H9 (cell line): Measurements from ENCODE around the gene PRKAG2. TPM values are rescaled to one million over a fixed set of nuclear protein-coding genes. Genes with fewer than 3 reads are reported as not detected.

Experiments
- DNase-seq: peaks from one replicate; pipeline ENCODE4 v3.0.0-alpha.2; 2017
- H2AFZ ChIP-seq: one replicate; pipeline ENCODE4 v1.6.1; 2013; ENCODE audit warnings: mild to moderate bottlenecking, low read length, control low read depth, moderate library complexity
- H2AK5ac ChIP-seq: 2 replicates; pipeline ENCODE4 v1.6.1; 2013; ENCODE audit warnings: low read length, control low read depth, mixed read lengths; ENCODE audit not compliant: insufficient read length
- H2BK120ac ChIP-seq: one replicate; pipeline ENCODE4 v1.6.1; 2013; ENCODE audit warnings: low read depth, mild to moderate bottlenecking, low read length, control low read depth, inconsistent platforms; ENCODE audit not compliant: poor library complexity, severe bottlenecking
- H2BK12ac ChIP-seq: 2 replicates; pipeline ENCODE4 v1.6.1; 2013; ENCODE audit warnings: low read length, control low read depth, mixed read lengths, low read depth; ENCODE audit not compliant: insufficient read length
- H2BK15ac ChIP-seq: 2 replicates; pipeline ENCODE4 v1.6.1; 2013; ENCODE audit warnings: low read depth, low read length, control low read depth
- H2BK20ac ChIP-seq: one replicate; pipeline ENCODE4 v1.6.1; 2013; ENCODE audit warnings: low read depth, mild to moderate bottlenecking, low read length, control low read depth, inconsistent platforms; ENCODE audit not compliant: poor library complexity, severe bottlenecking
- H2BK5ac ChIP-seq: 2 replicates; pipeline ENCODE4 v1.6.1; 2013; ENCODE audit warnings: low read length, control low read depth, mixed read lengths; ENCODE audit not compliant: insufficient read length
- H3K14ac ChIP-seq: 2 replicates; pipeline ENCODE4 v1.6.1; 2013; ENCODE audit warnings: low read length, control low read depth; ENCODE audit not compliant: insufficient read depth
- H3K18ac ChIP-seq: 2 replicates; pipeline ENCODE4 v1.6.1; 2013; ENCODE audit warnings: low read depth, mild to moderate bottlenecking, mixed read lengths, low read length, control low read depth; ENCODE audit not compliant: insufficient read length
- H3K23ac ChIP-seq: 2 replicates; pipeline ENCODE4 v1.6.1; 2013; ENCODE audit warnings: low read length, control low read depth, mixed read lengths, low read depth; ENCODE audit not compliant: insufficient read length
- H3K23me2 ChIP-seq: 2 replicates; pipeline ENCODE4 v1.6.1; 2013; ENCODE audit warnings: low read depth, mild to moderate bottlenecking, mixed read lengths, low read length, control low read depth; ENCODE audit not compliant: insufficient read length, poor library complexity, severe bottlenecking
- H3K27ac ChIP-seq: 2 replicates; pipeline ENCODE4 v1.5.1; 2013; ENCODE audit warnings: low read length, control low read depth, mixed read lengths, low read depth; ENCODE audit not compliant: insufficient read length
- H3K27me3 ChIP-seq: 2 replicates; pipeline ENCODE4 v1.6.1; 2013; ENCODE audit warnings: low read length, control low read depth, inconsistent platforms; ENCODE audit not compliant: insufficient read depth
- H3K4ac ChIP-seq: 2 replicates; pipeline ENCODE4 v1.6.1; 2013; ENCODE audit warnings: low read depth, mild to moderate bottlenecking, control low read depth, inconsistent platforms, low read length, moderate library complexity
- H3K4me1 ChIP-seq: 2 replicates; pipeline ENCODE4 v1.6.1; 2013; ENCODE audit warnings: low read length, control low read depth, inconsistent platforms; ENCODE audit not compliant: insufficient read depth
- H3K4me2 ChIP-seq: 2 replicates; pipeline ENCODE4 v1.6.1; 2013; ENCODE audit warnings: low read length, control low read depth, mixed read lengths; ENCODE audit not compliant: insufficient read length, insufficient read depth
- H3K56ac ChIP-seq: 2 replicates; pipeline ENCODE4 v1.6.1; 2013; ENCODE audit warnings: low read depth, mild to moderate bottlenecking, mixed read lengths, low read length, control low read depth; ENCODE audit not compliant: insufficient read length
- H3K79me1 ChIP-seq: 2 replicates; pipeline ENCODE4 v1.6.1; 2013; ENCODE audit warnings: low read depth, mild to moderate bottlenecking, moderate library complexity, low read length, control low read depth, inconsistent platforms; ENCODE audit not compliant: insufficient read depth, poor library complexity, severe bottlenecking
- H3K79me2 ChIP-seq: 2 replicates; pipeline ENCODE4 v1.6.1; 2013; ENCODE audit warnings: low read length, control low read depth, inconsistent platforms; ENCODE audit not compliant: insufficient read depth
- H3K9ac ChIP-seq: 2 replicates; pipeline ENCODE4 v1.6.1; 2013; ENCODE audit warnings: low read length, control low read depth, mixed read lengths; ENCODE audit not compliant: insufficient read length; ENCODE audit errors: extremely low read depth
- H3K9me3 ChIP-seq: one replicate; pipeline ENCODE4 v1.6.1; 2013; ENCODE audit warnings: low read depth, low read length, inconsistent platforms; ENCODE audit not compliant: control insufficient read depth
- H3T11ph ChIP-seq: one replicate; pipeline ENCODE4 v1.6.1; 2013; ENCODE audit warnings: mild to moderate bottlenecking, low read length, control low read depth, inconsistent platforms
- H4K20me1 ChIP-seq: one replicate; pipeline ENCODE4 v1.6.1; 2013; ENCODE audit not compliant: control insufficient read depth, insufficient read length, insufficient read depth
- H4K5ac ChIP-seq: 2 replicates; pipeline ENCODE4 v1.6.1; 2013; ENCODE audit warnings: low read depth, mild to moderate bottlenecking, mixed read lengths, low read length, control low read depth; ENCODE audit not compliant: insufficient read length
- H4K8ac ChIP-seq: replicated peaks from 2 replicates; pipeline ENCODE4 v1.6.1; 2013; ENCODE audit warnings: low read length, control low read depth, mixed read lengths, low read depth; ENCODE audit not compliant: insufficient read length
- H4K91ac ChIP-seq: 2 replicates; pipeline ENCODE4 v1.6.1; 2013; ENCODE audit warnings: low read depth, mild to moderate bottlenecking, moderate library complexity, mixed read lengths, low read length, control low read depth; ENCODE audit not compliant: insufficient read length
- H3K27ac Mint-ChIP-seq, 3 experiments: 2 replicates in 2 of 3; 3 replicates in 1 of 3; pipeline ENCODE4 v1.8.0; 2020 to 2021; ENCODE audit warnings: mixed read lengths in 3 of 3, mild to moderate bottlenecking in 1 of 3, moderate library complexity in 1 of 3
- H3K27me3 Mint-ChIP-seq: 2 replicates; pipeline ENCODE4 v1.8.0; 2021; ENCODE audit warnings: low read depth, mild to moderate bottlenecking, moderate library complexity, mixed read lengths
- H3K36me3 Mint-ChIP-seq, 3 experiments: 2 replicates in 2 of 3; 3 replicates in 1 of 3; pipeline ENCODE4 v1.8.0; 2020 to 2021; ENCODE audit warnings: low read depth in 3 of 3, mixed read lengths in 3 of 3; ENCODE audit not compliant: insufficient read depth in 1 of 3
- H3K4me1 Mint-ChIP-seq, 2 experiments: 2 replicates each; pipeline ENCODE4 v1.8.0; 2020; ENCODE audit warnings: mixed read lengths in 2 of 2
- H3K4me3 Mint-ChIP-seq, 2 experiments: 2 replicates in 1 of 2; 3 replicates in 1 of 2; pipeline ENCODE4 v1.8.0; 2020 to 2021; ENCODE audit warnings: mild to moderate bottlenecking in 2 of 2, mixed read lengths in 2 of 2, moderate library complexity in 1 of 2
- H3K9me3 Mint-ChIP-seq, 2 experiments: 2 replicates in 1 of 2; 3 replicates in 1 of 2; pipeline ENCODE4 v1.8.0; 2020; ENCODE audit warnings: mild to moderate bottlenecking in 2 of 2, mixed read lengths in 2 of 2, moderate library complexity in 1 of 2
- WGBS: extraction: QIAGEN DNeasy Blood & Tissue Kit; methylation state at CpG from one replicate; pipeline ENCODE4 v1.1.7; 2013; ENCODE audit warnings: missing lambda C conversion rate, low lambda C conversion rate, mixed read lengths; ENCODE audit not compliant: insufficient read length; ENCODE audit errors: extremely low coverage; 5-methylcytosine and 5-hydroxymethylcytosine counted together
- total RNA-seq: library from RNA; stranded (reverse); gene quantifications from 2 replicates; pipeline ENCODE4 v1.2.1, GENCODE V29; 2021
- TF ChIP-seq, protein P1 (sequence below): fragments of 200-600 bp; sonication (generic); conservative IDR thresholded peaks from 3 replicates; pipeline ENCODE4 v1.8.0; 2021; ENCODE audit warnings: antibody characterized with exemption, mild to moderate bottlenecking

The PRKAG2 gene
- total RNA-seq, 1 experiment from 2014 or later: 11.8 TPM

DNA sequence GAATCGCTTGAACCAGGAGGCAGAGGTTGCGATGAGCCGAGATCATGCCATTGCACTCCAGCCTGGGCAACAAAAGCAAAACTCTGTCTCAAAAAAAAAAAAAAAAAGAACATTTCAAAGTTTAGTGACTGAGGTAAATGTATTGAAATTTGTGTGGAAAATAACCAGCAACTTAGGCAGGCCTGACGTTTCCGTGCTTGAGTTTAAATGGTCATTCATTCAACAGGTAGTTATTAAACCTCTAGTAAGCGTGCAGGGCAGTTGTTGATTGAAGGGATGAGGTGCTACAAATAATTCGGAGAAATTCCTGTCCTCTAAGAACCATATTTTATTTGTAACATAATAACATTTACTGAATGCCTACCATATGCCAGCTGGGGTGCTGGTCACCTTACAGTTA lies 135.3 kb downstream of the PRKAG2 start:
- Histone ChIP-seq H2BK20ac (no peak overlapping the region), H4K5ac (no peak overlapping the region), H3T11ph (no peak overlapping the region), H3K9ac (no peak overlapping the region), H3K4ac (no peak overlapping the region), H3K9me3 (no peaks in the 10 kb centered on the region), H3K27me3 (no peaks in the 10 kb centered on the region), H3K4me2 (no peak overlapping the region), H4K91ac (no peak overlapping the region), H4K20me1 (no peaks in the 10 kb centered on the region), H3K23me2 (no peaks in the 10 kb centered on the region), H3K56ac (no peak overlapping the region), H3K79me2 (no peaks in the 10 kb centered on the region), H3K18ac (no peak overlapping the region), H2AFZ (no peak overlapping the region), H2AK5ac (no peak overlapping the region), H3K14ac (no peak overlapping the region), H2BK15ac (no peak overlapping the region), H3K4me1 (peaks cover 2% of the 10 kb centered on the region; the same call in 1 of the 2 replicates), H3K79me1 (no peaks in the 10 kb centered on the region), H4K8ac (no peak overlapping the region), H2BK120ac (no peak overlapping the region), H3K23ac (no peak overlapping the region), H3K27ac (no peak overlapping the region), H2BK5ac (no peak overlapping the region), H2BK12ac (no peak overlapping the region)
- TF ChIP-seq, protein P1, sequence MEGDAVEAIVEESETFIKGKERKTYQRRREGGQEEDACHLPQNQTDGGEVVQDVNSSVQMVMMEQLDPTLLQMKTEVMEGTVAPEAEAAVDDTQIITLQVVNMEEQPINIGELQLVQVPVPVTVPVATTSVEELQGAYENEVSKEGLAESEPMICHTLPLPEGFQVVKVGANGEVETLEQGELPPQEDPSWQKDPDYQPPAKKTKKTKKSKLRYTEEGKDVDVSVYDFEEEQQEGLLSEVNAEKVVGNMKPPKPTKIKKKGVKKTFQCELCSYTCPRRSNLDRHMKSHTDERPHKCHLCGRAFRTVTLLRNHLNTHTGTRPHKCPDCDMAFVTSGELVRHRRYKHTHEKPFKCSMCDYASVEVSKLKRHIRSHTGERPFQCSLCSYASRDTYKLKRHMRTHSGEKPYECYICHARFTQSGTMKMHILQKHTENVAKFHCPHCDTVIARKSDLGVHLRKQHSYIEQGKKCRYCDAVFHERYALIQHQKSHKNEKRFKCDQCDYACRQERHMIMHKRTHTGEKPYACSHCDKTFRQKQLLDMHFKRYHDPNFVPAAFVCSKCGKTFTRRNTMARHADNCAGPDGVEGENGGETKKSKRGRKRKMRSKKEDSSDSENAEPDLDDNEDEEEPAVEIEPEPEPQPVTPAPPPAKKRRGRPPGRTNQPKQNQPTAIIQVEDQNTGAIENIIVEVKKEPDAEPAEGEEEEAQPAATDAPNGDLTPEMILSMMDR: no peak
- DNase-seq: no peak
- peaks cover 17 to 18% of the 10 kb centered on the region in 2 experiments for H3K4me1 Mint-ChIP-seq
- H3K9me3 Mint-ChIP-seq: peaks cover 14% of the 10 kb centered on the region in 2 experiments
- WGBS: no CpG with 5 or more reads among the region's 7 CpGs
- no peak overlapping the region for H3K27ac Mint-ChIP-seq
- peaks cover 5% of the 10 kb centered on the region; the same call in 1 of the 2 replicates for H3K27me3 Mint-ChIP-seq
- peaks cover 6 to 21% (median 8%) of the 10 kb centered on the region in 3 experiments for H3K36me3 Mint-ChIP-seq
- no peak overlapping the region for H3K4me3 Mint-ChIP-seq
